GM12892 (cell line): ENCODE data around the gene CMTM1.

Experiments
- POLR2A ChIP-seq: IDR thresholded peaks from 2 replicates; pipeline ENCODE4 v1.6.1; 2011; ENCODE audit warnings: low read depth, low read length, control low read depth
- POLR2AphosphoS5 ChIP-seq: IDR thresholded peaks from 2 replicates; pipeline ENCODE4 v1.6.1; 2011; ENCODE audit warnings: low read depth, low read length, control low read depth

DNA sequence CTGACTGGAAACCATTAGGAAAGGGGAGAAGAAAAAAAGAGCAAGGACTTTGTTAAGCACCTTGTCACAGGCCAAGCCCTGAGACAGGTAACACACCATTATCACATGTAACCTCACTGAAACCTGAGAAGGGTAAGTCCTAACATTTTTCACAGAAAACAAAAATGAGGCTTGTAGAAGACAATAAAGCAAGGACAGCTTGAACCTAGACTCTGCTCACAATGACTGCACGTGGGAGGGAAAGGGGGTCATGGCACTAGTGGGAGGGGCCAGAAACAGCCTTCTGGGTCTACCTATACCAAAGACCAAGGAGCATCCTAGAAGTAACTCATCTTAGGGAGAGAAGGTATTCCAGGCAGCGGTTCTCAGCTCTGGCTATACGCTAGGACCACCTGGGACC is 23.8 kb upstream of the CMTM1 start:
- no peak for TF ChIP-seq POLR2AphosphoS5
- TF ChIP-seq POLR2A: no peak
